ENCODE results near the gene CEP68.

Gene CEP68

GRCh38 chr2:65133626-65134025 lies 77.4 kb downstream of the CEP68 start:
- Histone ChIP-seq H3K9me3 (ENCODE audit: control insufficient read depth in 2 of 2, low read length in 2 of 2) (no peaks in the 10 kb centered on the region), H3K4me1 (ENCODE audit: control insufficient read depth, insufficient read depth, low read length) (peaks cover 5% of the 10 kb centered on the region), H3K36me3 (ENCODE audit: control insufficient read depth in 2 of 2, insufficient read depth in 2 of 2, low read length in 2 of 2) (no peaks in the 10 kb centered on the region), H3K4me3 (ENCODE audit: low read length in 2 of 2) (no peak overlapping the region), H3K9ac (ENCODE audit: low read length in 2 of 2) (no peak overlapping the region), H3K27ac (ENCODE audit: low read length) (no peak overlapping the region), H3K27me3 (ENCODE audit: control insufficient read depth in 1 of 2, insufficient read depth in 2 of 2, low read length in 2 of 2) (no peaks in the 10 kb centered on the region)

DNA sequence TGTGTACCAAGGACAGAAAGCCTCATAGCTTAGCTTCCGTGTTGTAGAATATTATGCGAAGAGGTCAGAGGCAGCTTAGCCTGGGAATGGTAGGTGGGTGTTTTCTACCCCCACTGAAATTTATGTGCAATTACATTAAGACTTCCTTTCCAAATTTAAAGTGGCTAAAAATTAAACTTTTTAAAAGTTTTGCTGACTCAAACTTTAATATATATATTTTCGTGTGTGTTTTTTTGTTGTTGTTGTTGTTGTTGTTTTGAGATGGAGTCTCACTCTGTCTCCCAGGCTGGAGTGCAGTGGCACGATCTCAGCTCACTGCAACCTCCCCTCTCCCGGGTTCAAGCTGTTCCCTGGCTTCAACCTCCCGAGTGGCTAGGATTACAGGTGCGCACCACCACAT lies 77.9 kb downstream of the CEP68 start:
- no peak overlapping the region for H3K27ac ChIP-seq (ENCODE audit: low read length)
- peaks cover 5% of the 10 kb centered on the region for H3K4me1 ChIP-seq (ENCODE audit: control insufficient read depth, insufficient read depth, low read length)
- H3K36me3 ChIP-seq (ENCODE audit: control insufficient read depth in 2 of 2, insufficient read depth in 2 of 2, low read length in 2 of 2) = no peaks in the 10 kb centered on the region
- H3K9me3 ChIP-seq (ENCODE audit: control insufficient read depth in 2 of 2, low read length in 2 of 2) = no peaks in the 10 kb centered on the region
- no peak overlapping the region for H3K4me3 ChIP-seq (ENCODE audit: low read length in 2 of 2)
- H3K27me3 ChIP-seq (ENCODE audit: control insufficient read depth in 1 of 2, insufficient read depth in 2 of 2, low read length in 2 of 2) = no peaks in the 10 kb centered on the region
- H3K9ac ChIP-seq (ENCODE audit: low read length in 2 of 2) = no peak overlapping the region

GRCh38 chr2:65136253-65136652 lies 80.0 kb downstream of the CEP68 start:
- Histone ChIP-seq H3K27me3 (ENCODE audit: control insufficient read depth in 1 of 2, insufficient read depth in 2 of 2, low read length in 2 of 2) (no peaks in the 10 kb centered on the region), H3K4me1 (ENCODE audit: control insufficient read depth, insufficient read depth, low read length) (no peaks in the 10 kb centered on the region), H3K27ac (ENCODE audit: low read length) (no peak overlapping the region), H3K36me3 (ENCODE audit: control insufficient read depth in 2 of 2, insufficient read depth in 2 of 2, low read length in 2 of 2) (no peaks in the 10 kb centered on the region), H3K4me3 (ENCODE audit: low read length in 2 of 2) (no peak overlapping the region), H3K9ac (ENCODE audit: low read length in 2 of 2) (no peak overlapping the region), H3K9me3 (ENCODE audit: control insufficient read depth in 2 of 2, low read length in 2 of 2) (no peaks in the 10 kb centered on the region)

Measured in stomach smooth muscle (tissue), 2 donors.